DMS114 treated with DMSO at 0.1 percent for 48 hours (cell line): Measurements from ENCODE around the gene CTPS2.

ENCODE experiments used
- DNase-seq: peaks from one replicate; lab custom pipeline; 2025; ENCODE audit not compliant: unreplicated experiment; lab: John Stamatoyannopoulos, UW

The CTPS2 gene

DNA sequence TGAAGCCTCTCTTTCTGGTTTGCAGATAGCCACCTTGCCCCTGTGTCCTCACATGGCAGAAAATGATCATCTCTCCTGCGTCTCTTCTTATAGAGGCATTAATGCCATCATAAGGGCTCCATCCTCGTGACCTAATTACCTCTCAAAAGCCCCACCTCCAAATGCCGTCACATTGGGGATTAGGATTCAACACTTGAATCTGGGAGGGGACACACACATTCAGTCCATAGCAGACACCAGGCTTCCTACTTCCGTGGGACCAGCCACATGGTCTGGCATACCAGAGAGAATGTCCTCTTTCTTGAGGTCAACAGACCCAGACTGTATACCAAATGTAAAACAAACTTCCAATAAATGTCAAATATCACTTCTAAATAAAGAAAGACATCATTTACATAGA is 144.8 kb downstream of the CTPS2 start:
- no peak for DNase-seq

GRCh38 chrX:16566571-16566970 is 145.9 kb downstream of the CTPS2 start:
- DNase-seq: no peak

DNA sequence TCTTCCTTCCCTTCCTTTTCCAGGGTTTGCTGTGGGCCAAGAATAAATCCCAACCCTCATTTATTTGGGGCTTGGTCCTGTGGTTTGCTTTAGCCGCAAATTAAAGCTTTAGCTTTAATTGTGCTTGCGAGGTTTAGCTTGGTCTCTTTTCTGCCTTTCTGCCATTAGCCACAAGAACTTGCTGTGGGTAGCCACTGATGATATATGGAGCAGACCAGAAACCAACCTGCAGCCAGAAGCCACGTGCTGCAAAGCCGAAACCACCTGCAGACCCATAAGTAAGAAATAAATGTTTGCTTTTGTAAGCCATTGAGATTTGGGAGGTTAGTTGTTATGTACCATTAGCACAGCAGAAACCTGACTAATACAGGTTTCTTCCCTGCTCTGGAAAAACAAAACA is 152.3 kb downstream of the CTPS2 start:
- no peak for DNase-seq

DNA sequence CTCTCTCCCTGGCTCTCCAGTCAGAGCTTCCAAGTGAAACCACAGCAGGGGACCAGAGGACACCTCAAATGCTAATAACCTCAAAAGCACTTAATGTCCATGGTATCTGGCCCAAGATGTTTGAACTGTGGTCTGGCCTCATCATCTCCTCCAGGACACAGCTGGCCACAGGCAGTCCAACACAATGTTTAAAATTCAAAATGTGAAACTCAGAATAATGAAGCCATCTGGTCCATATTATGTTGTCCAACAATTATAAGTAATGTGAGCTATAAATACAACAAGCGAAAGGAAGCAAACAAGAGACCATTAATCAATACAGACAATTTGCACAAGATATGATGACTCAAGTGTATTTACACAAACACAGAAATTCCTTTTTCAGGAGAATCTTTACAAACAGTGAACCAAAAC is 153.3 kb downstream of the CTPS2 start:
- DNase-seq: no peak

DNA sequence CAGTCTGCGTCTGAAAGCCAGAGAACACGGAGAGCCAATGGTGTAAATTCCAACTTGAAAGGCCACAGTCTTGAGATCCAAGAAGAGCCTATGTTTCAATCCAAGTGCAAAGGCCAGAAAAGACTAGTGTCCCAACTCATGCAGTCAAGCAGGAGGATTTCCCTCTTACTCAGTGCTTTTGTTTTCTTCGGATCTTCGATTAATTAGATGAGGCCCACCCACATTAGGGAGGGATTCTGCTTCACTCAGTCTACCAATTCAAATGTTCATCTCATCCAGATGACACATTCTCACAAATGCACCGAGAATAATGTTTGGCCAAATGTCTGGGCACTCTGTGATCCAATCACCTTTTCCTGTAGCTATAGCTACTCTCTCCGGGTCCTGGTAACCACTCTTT is 154.0 kb downstream of the CTPS2 start:
- DNase-seq: no peak

DNA sequence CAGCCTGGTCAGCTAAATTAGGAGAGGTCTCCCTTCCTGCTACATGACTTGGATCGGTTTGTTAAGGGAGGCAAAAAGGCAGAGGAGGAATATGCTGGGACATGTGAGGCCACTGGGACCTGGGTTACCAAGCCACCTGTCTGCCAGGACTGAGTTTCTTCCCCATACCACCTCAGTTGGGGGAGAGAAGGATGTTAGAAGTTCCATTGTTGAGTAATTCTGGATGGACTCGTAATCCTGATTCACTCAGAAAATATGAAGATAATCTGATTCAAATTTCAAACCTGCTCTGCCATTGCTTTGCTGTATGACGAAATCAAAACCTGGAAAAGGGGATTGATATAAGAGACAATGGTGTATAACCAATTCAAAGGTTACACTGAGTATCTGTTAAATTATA is 159.9 kb downstream of the CTPS2 start:
- DNase-seq: no peak

GRCh38 chrX:16547644-16548043 is 164.8 kb downstream of the CTPS2 start:
- DNase-seq: no peak

DNA sequence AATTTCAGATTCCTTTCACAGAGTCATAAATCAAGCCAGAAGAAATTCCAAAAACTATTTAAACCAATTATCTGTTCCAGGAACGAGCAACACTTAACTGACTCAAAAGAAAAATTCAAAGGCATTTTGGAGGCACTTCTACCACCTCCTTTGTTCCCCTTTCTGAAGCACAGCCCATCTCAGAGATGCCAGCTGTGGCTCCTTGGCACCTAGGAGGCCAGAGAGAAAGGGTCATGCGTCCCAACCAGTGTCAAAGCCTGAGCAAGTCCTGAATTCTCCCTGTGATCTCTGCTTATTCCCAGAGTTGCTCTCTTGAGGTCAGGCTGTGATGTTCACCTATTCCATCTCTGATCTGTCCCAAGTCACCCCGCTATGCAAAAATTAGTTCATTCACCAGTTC is 167.5 kb downstream of the CTPS2 start:
- DNase-seq: no peak
